Keratinocyte (primary cell): ENCODE measurements around the gene FOXQ1.

Experiments used
- EZH2 ChIP-seq: IDR thresholded peaks from one replicate; pipeline ENCODE4 v1.6.1; 2012; ENCODE audit warnings: inconsistent platforms, mild to moderate bottlenecking, low read length, moderate library complexity
- TF ChIP-seq, protein P1 (sequence below), 3 experiments: IDR thresholded peaks in 1 of 3; conservative IDR thresholded peaks in 1 of 3; optimal IDR thresholded peaks in 1 of 3; 2 replicates in 2 of 3; 3 replicates in 1 of 3; pipeline versions ENCODE3 to v1.5.1; 2011; ENCODE audit warnings: low read length in 3 of 3, mild to moderate bottlenecking in 3 of 3, moderate library complexity in 2 of 3, control low read depth in 1 of 3, inconsistent platforms in 1 of 3; ENCODE audit not compliant: insufficient read depth in 2 of 3; ENCODE audit errors: extremely low read depth in 1 of 3

DNA sequence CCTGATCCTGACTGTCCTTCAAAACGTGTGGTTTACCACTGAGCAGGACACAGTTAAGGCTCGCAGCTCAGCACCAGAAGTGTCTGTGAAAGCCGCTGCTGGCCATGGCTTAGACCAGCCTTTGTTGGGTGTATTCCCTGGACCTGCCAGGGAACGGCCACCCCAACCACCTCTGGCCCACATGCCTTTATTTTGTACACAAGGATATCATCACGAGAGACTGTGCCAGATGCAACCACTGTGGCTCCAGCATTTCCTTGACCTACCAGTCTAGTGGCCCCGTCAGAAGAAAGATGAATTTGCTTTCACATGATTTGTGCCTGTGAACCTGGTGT is 49.2 kb upstream of the FOXQ1 start:
- TF ChIP-seq, protein P1, sequence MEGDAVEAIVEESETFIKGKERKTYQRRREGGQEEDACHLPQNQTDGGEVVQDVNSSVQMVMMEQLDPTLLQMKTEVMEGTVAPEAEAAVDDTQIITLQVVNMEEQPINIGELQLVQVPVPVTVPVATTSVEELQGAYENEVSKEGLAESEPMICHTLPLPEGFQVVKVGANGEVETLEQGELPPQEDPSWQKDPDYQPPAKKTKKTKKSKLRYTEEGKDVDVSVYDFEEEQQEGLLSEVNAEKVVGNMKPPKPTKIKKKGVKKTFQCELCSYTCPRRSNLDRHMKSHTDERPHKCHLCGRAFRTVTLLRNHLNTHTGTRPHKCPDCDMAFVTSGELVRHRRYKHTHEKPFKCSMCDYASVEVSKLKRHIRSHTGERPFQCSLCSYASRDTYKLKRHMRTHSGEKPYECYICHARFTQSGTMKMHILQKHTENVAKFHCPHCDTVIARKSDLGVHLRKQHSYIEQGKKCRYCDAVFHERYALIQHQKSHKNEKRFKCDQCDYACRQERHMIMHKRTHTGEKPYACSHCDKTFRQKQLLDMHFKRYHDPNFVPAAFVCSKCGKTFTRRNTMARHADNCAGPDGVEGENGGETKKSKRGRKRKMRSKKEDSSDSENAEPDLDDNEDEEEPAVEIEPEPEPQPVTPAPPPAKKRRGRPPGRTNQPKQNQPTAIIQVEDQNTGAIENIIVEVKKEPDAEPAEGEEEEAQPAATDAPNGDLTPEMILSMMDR (optimal IDR thresholded peaks at IDR 0.05 in 1 of 3, IDR thresholded peaks at IDR 0.05 in 1 of 3, conservative IDR thresholded peaks at IDR 0.05 in 1 of 3; ENCODE audit: extremely low read depth in 1 of 3, insufficient read depth in 2 of 3, low read length in 3 of 3) = no peak
- TF ChIP-seq EZH2 = no peak
